Middle frontal gyrus (tissue), 1 donor: Measurements from ENCODE around the gene PCK2.

Experiments
- DNase-seq: peaks from one replicate; pipeline ENCODE4 v3.0.0-alpha.2; 2015; ENCODE audit warnings: low spot score; ENCODE audit errors: extremely low spot score

PCK2 gene

DNA sequence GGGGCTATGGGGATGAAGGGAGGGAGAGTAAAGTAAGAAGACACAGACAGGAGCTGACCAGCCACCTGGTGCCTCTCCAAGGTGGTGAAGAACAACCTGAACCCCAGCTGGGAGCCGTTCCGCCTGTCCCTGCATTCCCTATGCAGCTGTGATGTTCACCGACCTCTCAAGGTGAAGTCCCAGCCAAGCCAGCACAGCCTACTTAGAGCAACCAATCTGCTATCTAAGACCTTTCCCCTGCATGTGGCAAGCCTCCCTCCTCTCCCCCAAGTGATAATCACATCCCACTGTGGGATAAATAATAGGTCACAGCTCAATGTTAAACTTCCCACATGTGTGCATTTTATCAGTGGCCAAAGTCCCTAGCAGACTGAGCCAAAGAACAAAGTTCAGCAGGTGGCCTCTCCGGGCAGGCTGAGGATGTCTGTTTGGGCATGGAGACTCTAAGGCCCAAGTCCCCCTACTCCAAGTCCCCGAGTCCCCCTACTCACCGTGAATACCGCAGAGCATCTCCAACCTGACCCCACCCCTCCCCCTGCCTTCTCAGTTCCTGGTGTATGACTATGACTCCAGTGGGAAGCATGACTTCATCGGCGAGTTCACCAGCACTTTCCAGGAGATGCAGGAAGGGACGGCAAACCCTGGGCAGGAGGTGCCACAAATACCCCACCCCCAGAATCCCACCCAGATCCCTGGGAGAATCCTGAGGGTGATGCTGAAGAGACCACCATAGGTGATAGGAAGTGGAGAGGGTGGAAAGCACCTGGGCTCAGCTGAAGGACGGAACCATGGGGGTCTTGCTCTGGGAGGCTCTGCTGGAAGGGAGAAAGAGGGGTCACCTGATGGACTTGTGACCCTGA is 19.3 kb upstream of the PCK2 start:
- no peak for DNase-seq

GRCh38 chr14:24075485-24076301 is 18.4 kb upstream of the PCK2 start:
- DNase-seq = no peak

- no peak for DNase-seq
These were observed 17.9 kb upstream of the PCK2 start for GRCh38 chr14:24076302-24076601.

GRCh38 chr14:24077086-24077485 is 17.0 kb upstream of the PCK2 start:
- DNase-seq = no peak

DNA sequence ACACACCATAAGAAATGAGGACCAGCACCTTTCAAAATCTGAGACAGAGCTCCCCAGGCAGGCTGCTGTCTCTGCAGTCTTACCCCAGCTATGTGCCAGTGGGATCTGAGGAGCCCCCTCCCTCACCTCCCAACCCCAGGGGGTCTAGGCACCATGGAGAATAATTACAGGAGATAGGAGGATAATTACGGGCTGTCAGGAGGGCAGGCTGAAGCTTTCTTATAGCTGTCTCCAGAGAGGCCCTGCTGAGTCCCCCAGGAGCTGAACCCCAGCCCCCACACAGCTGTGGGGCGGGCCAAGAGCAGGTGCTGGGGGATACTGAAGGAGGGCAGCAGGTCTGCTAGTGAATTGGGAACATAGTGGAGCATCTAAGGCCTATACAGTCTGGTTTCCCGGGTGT is 16.0 kb upstream of the PCK2 start:
- no peak for DNase-seq

GRCh38 chr14:24079491-24080141 is 14.5 kb upstream of the PCK2 start:
- no peak for DNase-seq

DNA sequence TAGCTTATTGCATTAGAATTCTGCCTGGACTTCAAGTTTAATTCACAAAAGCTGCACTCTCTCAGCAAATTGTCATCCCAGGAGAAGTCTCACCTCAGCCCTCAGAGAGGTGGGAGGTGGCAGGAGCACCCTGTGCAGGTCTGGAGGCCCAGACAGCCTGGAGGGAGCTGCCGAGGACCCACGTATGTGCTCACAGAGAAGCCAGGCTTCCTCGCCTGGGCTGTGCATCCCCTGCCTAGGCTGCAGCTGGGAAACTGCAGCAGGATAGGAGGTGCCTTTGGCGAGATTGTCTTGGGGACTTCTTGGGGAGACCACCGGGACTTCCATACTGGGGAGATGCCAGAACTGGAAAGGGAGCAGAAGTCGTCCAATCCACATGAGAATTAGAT is 14.0 kb upstream of the PCK2 start:
- DNase-seq = no peak

DNA sequence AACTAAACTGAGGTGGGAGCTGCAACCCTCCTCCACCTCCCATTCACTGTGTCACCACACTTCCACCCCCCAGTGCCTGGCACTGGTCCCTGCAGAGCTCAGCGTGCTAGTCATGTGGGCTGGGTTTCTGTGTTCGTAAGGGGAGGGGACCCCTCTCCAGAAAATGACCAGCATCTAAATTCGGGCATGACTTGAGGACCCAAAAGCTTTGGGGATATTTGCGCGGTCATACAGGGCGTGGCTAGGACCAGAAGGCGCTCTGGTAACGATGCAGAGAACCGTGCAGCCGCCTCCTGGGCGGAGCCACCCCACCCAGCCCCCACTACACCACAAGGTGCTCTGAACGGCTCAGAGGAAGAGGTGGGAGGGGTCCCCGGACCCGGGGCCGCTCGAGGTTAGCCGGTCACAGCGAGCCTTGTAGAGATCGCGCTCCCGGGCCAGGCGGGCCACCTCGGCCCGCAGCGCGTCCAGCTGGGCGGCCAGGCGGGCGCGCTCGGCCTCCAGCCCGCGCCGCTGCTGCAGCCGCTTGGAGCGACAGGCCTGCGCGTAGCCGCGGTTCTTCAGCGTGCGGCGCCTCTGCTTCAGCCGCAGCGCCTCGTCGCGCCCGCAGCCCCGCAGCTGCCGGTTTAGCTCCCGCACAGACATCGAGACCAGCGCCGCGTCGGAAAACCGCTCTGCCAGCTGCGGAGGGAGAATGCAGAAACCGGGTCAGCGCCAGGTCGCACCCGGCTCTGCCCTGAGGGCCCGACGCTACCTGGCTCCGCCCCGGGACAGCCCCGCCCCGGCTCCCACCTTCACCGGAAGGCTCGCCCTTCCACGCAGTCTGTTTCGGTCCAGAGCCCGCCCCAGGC is 13.0 kb upstream of the PCK2 start:
- DNase-seq = peak; percentile 39

DNA sequence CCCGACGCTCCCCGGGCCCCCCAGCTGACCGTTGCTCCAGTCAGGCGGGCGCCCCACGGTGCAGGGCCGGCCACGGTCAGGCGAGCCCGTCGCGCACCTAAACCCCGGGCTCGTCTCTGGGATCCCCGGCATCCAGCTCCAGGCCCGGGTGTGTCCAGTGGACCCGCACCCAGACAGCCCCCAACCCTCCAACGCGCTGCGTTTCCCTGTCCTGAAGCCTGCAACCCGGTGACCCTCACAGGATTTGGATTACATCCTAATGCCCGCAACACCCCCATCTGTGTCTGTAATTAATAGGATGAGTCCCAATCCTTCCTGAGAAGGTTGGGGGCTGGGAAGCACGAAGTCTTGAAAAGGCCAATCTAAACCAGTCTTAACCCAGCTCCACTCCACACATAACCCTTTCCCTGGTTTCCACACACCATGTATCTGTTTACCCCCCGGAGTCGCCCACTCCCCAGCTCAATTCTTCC is 12.3 kb upstream of the PCK2 start:
- DNase-seq = no peak

DNA sequence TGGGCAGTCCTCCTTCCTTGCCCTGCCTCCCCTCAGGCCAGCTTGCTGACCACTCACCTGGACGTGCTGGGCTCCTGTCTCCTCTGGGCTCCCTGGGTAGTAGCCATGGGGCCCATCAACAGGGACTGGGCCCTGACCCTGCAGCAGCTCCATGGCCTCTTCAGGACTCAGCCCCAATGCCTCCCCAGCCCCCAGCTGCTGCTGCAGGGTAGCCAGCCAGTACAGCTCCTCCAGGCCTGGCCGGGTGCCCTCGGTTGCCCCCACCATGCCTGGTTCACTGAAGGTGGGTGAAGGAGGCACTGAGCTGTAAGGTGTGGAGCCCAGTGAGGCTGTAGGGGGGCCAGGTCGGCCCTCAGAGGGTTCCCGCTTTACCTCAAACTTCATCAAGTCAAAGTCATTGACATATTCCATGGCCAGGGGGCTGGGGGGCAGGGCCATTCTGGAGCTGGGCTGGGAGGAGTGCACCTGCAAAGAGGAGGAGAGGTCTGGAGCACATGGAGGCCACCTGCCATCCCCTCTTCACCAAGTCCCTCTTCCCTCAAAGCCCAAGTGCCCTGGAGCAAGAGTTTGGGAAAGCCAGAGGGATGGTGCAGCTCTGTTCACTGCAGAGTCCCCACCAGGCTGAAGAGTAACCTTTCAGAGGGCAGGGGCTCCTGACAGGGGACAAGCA is 11.6 kb upstream of the PCK2 start:
- no peak for DNase-seq

GRCh38 chr14:24083462-24083861 is 10.6 kb upstream of the PCK2 start:
- no peak for DNase-seq

- no peak for DNase-seq
These were observed 9.7 kb upstream of the PCK2 start for GRCh38 chr14:24084440-24084839.

DNA sequence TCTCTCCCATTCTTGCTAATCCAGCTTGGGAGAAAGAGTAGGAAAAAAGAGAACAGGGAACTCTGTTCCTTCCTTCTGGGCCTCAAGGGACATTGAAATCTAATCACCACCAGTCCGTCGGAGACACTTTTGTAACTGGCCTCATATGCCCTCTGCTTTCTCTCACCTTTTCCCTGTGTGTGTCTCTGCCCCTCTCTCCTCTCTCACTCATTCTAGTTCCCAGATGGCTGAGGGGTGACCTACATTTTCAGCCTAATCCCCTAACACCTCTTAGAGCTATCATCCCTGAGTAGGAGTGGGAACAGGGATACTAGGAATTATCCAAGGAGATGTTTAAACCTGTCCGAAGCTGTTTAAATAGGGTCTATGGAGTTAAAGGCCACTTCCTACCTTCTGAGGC is 8.9 kb upstream of the PCK2 start:
- DNase-seq = no peak

- no peak for DNase-seq
These were observed 7.7 kb upstream of the PCK2 start for GRCh38 chr14:24086193-24086955.

DNA sequence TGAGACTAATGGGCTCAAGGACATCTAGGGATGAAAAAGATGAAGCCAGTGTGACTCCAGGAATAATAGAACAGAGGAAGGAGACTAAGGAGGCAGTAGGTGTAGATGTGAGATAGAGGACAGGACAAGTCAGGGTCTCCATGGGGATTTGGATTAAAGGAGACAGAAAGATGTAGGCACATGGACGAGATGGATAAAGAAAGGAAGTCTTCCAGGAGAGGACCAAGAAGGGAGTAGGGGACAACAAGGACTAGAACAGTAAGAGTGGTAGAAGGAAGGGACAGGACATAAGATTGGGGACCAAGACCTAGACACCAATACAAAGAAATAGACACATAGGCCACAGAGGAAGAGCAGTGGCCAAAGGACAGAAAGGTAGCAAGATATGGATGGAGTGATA is 7.1 kb upstream of the PCK2 start:
- no peak for DNase-seq

GRCh38 chr14:24088095-24088494 is 6.0 kb upstream of the PCK2 start:
- DNase-seq = no peak

DNA sequence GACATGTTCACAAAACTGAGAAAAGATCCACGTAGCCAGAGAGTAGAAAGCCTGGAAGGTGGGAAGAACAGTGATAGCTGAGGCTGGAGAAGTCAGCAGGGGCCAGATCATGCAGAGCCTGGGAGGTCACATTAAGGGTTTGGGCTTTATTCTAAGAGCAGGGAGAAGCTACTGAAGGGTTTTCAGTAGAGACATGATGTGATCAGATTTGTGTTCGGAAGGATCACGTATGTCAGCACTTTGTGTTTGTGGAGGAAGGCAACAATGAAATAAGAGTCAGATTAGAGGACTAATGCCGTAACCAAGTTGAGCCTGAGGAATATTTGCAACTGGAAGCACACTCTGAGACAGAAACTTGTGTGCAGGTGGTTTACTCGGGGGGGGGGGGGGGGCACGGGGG is 4.2 kb upstream of the PCK2 start:
- no peak for DNase-seq

DNA sequence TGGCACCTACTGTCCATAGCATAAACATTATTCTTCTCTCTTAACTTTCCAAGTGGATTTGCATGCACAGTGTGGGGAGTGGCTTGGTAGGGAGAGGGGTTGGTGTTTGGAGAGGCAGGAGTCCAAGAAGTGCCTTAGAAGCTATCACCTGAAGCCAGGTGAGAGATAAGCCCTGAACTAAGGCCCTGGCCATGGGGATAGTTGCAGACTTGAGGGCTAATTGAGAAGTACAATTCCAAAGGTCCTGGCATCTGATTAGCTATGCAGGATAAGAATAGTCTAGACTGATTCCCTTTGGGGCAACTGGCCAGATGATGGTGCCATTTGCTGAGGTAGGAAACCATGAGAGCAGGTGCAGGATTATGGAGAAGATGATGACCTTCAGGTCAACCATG is 2.0 kb upstream of the PCK2 start:
- DNase-seq = no peak

GRCh38 chr14:24092505-24093206 is 1.5 kb upstream of the PCK2 start:
- DNase-seq = no peak
